Right lobe of liver (tissue), 6 donors: ENCODE results near the gene PPM1H. TPM values are rescaled to one million over a fixed set of nuclear protein-coding genes. Genes with fewer than 3 reads are reported as not detected.
"Not testable (repeated sequence)": the region's sequence is repeated elsewhere in the genome, so short reads cannot be mapped to it uniquely, and the experiment has no call there.

Experiments
- ATAC-seq, 4 donors: fragments of 200-7000 bp; cut with Tn5 transposase; one replicate each; pipeline ENCODE4 v1.9.1; 2020; ENCODE audit warnings: mild to moderate bottlenecking in 4 of 4, moderate library complexity in 4 of 4
- DNase-seq, 3 donors: peaks; one replicate each; pipeline ENCODE4 v3.0.0-alpha.2; 2020
- H3K27ac ChIP-seq, 3 donors: fragments of 200-600 bp; one replicate each; pipeline ENCODE4 v1.8.0; 2022
- H3K27me3 ChIP-seq, 2 donors: fragments of 200-600 bp; one replicate each; pipeline ENCODE4 v1.8.0; 2022
- H3K36me3 ChIP-seq, 4 donors: fragments of 200-600 bp; sonication (generic) in 1 of 4; one replicate each; pipeline versions ENCODE4 v1.5.1 to v1.8.0; 2017 to 2022; ENCODE audit warnings: control low read depth in 1 of 4
- H3K4me1 ChIP-seq, 4 donors: fragments of 200-600 bp; sonication (generic) in 1 of 4; one replicate each; pipeline versions ENCODE4 v1.5.1 to v1.8.0; 2017 to 2022; ENCODE audit warnings: control low read depth in 1 of 4
- H3K4me3 ChIP-seq, 3 donors: fragments of 200-600 bp; one replicate each; pipeline ENCODE4 v1.8.0; 2022
- H3K9me3 ChIP-seq, 4 donors: fragments of 200-600 bp; sonication (generic) in 1 of 4; one replicate each; pipeline versions ENCODE4 v1.5.1 to v1.8.0; 2017 to 2022; ENCODE audit warnings: control low read depth in 1 of 4
- POLR2A ChIP-seq: fragments of 450-650 bp; IDR thresholded peaks from one replicate; pipeline ENCODE4 v1.6.1; 2017; ENCODE audit warnings: antibody characterized with exemption, mild to moderate bottlenecking
- whole genome bisulfite sequencing: methylation state at CpG from one replicate; pipeline ENCODE4 v1.1.6; 2018; ENCODE audit warnings: low coverage, low lambda C conversion rate; ENCODE audit not compliant: insufficient coverage; ENCODE audit errors: missing lambda C conversion rate; 5-methylcytosine and 5-hydroxymethylcytosine counted together
- intact Hi-C, 2 donors: fragments of 100-400 bp; cut with DNase I; formaldehyde crosslinking; loops; one replicate each; pipeline versions ENCODE4 v1.11.2 to v1.14.1; 2022
- total RNA-seq, 6 experiments: library from RNA; depleted of rRNA in 2 of 6; stranded (reverse); fragments of >200 nt in 2 of 6; fragmentation: NEBNext Ultra II Directional in 3 of 6; extraction: Animal tissue kit (Norgen Biotek cat#: 25700) in 3 of 6; gene quantifications; one replicate each; pipeline versions ENCODE4 v1.1.0 to v1.2.4, GENCODE V29; 2016 to 2023
- TF ChIP-seq, protein P1 (sequence below), 4 donors: fragments of 200-600 bp in 3 of 4; fragments of 450-650 bp in 1 of 4; IDR thresholded peaks; one replicate each; pipeline versions ENCODE4 v1.5.1 to v1.8.0; 2016 to 2022; ENCODE audit warnings: antibody characterized with exemption in 4 of 4, mild to moderate bottlenecking in 2 of 4
- donor health status: DM: no; HTN: yes; CAD: no.
- donor health status: DM: no; HTN: no; CAD: no.
- donor health status: DM: no; HTN: no; CAD: no.
- donor health status: DM: no; HTN: yes; CAD: no.
- donor health status: DM: no; HTN: yes; CAD: no.

The PPM1H gene
- total RNA-seq, 6 experiments from 2014 or later: 3.8 to 9.2 (median 6.5) TPM

DNA sequence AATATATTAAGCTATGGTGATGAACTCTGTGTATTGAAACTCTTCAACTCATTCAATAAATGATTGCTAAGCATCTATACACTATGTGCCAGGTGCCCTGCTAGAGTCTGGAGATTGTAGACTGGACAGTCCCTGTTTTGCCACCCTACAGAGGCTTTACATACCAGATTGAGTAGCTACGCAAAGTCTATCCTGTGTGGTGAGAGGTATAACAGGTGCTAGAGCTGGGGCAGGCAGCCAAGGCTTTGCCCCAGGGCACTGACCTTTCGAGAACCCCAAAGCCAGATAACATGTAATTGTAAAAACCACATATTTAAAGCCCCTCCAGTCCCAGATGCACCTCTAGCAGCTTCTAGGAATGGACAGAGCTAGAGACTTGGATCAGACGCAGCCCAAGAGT, 52.8 kb downstream of the PPM1H start:
- Histone ChIP-seq H3K36me3 (no peaks in the 10 kb centered on the region), H3K27ac (no peak overlapping the region), H3K9me3 (no peaks in the 10 kb centered on the region), H3K4me3 (no peak overlapping the region), H3K4me1 (no peaks in the 10 kb centered on the region), H3K27me3 (no peaks in the 10 kb centered on the region)
- 92% methylated on average over 2 of the region's 3 CpGs for WGBS
- intact Hi-C loops: no loop called here
- ATAC-seq (no peak), DNase-seq (no peak)
- TF ChIP-seq, protein P1, sequence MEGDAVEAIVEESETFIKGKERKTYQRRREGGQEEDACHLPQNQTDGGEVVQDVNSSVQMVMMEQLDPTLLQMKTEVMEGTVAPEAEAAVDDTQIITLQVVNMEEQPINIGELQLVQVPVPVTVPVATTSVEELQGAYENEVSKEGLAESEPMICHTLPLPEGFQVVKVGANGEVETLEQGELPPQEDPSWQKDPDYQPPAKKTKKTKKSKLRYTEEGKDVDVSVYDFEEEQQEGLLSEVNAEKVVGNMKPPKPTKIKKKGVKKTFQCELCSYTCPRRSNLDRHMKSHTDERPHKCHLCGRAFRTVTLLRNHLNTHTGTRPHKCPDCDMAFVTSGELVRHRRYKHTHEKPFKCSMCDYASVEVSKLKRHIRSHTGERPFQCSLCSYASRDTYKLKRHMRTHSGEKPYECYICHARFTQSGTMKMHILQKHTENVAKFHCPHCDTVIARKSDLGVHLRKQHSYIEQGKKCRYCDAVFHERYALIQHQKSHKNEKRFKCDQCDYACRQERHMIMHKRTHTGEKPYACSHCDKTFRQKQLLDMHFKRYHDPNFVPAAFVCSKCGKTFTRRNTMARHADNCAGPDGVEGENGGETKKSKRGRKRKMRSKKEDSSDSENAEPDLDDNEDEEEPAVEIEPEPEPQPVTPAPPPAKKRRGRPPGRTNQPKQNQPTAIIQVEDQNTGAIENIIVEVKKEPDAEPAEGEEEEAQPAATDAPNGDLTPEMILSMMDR (IDR thresholded peaks at IDR 0.05): no peak
- no peak for TF ChIP-seq POLR2A

GRCh38 chr12:62879691-62880090, 55.3 kb downstream of the PPM1H start:
- Histone ChIP-seq H3K9me3 (no peaks in the 10 kb centered on the region), H3K27ac (no peak overlapping the region), H3K27me3 (no peaks in the 10 kb centered on the region), H3K4me3 (no peak overlapping the region), H3K36me3 (no peaks in the 10 kb centered on the region), H3K4me1 (no peaks in the 10 kb centered on the region)
- DNase-seq (no peak), ATAC-seq (no peak)
- WGBS: 89% methylated on average over 1 of the region's 1 CpG
- intact Hi-C loops: no loop called here
- TF ChIP-seq POLR2A: no peak
- TF ChIP-seq, protein P1 (IDR thresholded peaks at IDR 0.05): no peak

- H3K4me1 ChIP-seq, H3K9me3 ChIP-seq, H3K4me3 ChIP-seq, H3K27ac ChIP-seq, intact Hi-C loops, H3K27me3 ChIP-seq, DNase-seq, H3K36me3 ChIP-seq, ATAC-seq: not testable (repeated sequence)
- 83% methylated on average over 2 of the region's 3 CpGs for WGBS
These were observed 55.7 kb downstream of the PPM1H start for GRCh38 chr12:62879228-62879627.

DNA sequence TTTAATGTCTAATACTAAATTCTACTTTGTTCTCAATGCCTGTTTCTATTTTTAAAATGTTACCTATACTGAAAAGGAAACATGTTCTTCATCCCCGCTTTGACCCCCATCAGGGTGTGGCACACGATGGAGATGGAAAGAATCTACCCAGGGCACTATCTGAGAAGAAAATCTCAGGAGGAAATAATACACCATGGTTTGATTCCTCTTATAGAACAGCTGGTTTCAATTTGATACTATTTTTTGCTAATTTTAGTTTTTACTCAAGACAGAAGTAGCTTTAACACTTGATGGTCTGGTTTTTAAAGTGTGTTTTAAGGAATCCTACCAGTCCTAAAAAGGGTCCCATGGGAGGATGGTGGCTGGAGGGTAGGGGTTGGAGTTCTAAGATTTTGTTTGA, 56.7 kb downstream of the PPM1H start:
- DNase-seq: no peak
- no peak for TF ChIP-seq POLR2A
- TF ChIP-seq, protein P1 (IDR thresholded peaks at IDR 0.05): no peak
- no peak for ATAC-seq
- Histone ChIP-seq H3K36me3 (no peaks in the 10 kb centered on the region), H3K9me3 (no peaks in the 10 kb centered on the region), H3K4me1 (no peaks in the 10 kb centered on the region), H3K4me3 (no peak overlapping the region), H3K27me3 (no peaks in the 10 kb centered on the region), H3K27ac (no peak overlapping the region)
- WGBS: 70% methylated on average over 2 of the region's 2 CpGs
- intact Hi-C loops: no loop called here

- 66% methylated on average over 12 of the region's 13 CpGs for WGBS
- TF ChIP-seq POLR2A: no peak
- TF ChIP-seq, protein P1 (IDR thresholded peaks at IDR 0.05): no peak
- no peaks in the 10 kb centered on the region for H3K27me3 ChIP-seq
- no peak overlapping the region for H3K4me3 ChIP-seq
- H3K36me3 ChIP-seq: no peaks in the 10 kb centered on the region
- intact Hi-C loops: no loop called here
- H3K9me3 ChIP-seq: no peaks in the 10 kb centered on the region
- DNase-seq (no peak), ATAC-seq (no peak)
- H3K4me1 ChIP-seq: no peaks in the 10 kb centered on the region
- H3K27ac ChIP-seq: no peak overlapping the region
These were observed 57.9 kb downstream of the PPM1H start for GRCh38 chr12:62876938-62877548.
